ENCODE data around the gene TMEM45A.
"Not testable (repeated sequence)": the region's sequence is repeated elsewhere in the genome, so short reads cannot be mapped to it uniquely, and the experiment has no call there.

DNA sequence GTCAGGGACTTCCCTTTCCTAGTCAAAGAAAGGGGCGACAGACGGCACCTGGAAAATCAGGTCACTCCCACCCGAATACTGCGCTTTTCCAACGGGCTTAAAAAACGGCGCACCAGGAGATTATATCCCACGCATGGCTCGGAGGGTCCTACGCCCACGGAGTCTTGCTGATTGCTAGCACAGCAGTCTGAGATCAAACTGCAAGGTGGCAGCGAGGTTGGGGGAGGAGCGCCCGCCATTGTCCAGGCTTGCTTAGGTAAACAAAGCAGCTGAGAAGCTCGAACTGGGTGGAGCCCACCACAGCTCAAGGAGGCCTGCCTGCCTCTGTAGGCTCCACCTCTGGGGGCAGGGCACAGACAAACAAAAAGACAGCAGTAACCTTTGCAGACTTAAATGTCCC lies 17.4 kb downstream of the TMEM45A start:
- TF ChIP-seq, protein P1, sequence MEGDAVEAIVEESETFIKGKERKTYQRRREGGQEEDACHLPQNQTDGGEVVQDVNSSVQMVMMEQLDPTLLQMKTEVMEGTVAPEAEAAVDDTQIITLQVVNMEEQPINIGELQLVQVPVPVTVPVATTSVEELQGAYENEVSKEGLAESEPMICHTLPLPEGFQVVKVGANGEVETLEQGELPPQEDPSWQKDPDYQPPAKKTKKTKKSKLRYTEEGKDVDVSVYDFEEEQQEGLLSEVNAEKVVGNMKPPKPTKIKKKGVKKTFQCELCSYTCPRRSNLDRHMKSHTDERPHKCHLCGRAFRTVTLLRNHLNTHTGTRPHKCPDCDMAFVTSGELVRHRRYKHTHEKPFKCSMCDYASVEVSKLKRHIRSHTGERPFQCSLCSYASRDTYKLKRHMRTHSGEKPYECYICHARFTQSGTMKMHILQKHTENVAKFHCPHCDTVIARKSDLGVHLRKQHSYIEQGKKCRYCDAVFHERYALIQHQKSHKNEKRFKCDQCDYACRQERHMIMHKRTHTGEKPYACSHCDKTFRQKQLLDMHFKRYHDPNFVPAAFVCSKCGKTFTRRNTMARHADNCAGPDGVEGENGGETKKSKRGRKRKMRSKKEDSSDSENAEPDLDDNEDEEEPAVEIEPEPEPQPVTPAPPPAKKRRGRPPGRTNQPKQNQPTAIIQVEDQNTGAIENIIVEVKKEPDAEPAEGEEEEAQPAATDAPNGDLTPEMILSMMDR (IDR thresholded peaks at IDR 0.05 in 4 of 5, conservative IDR thresholded peaks at IDR 0.05 in 1 of 5), result not testable (repeated sequence)
- TF ChIP-seq POLR2A (IDR thresholded peaks at IDR 0.05), result not testable (repeated sequence)
